Raji (cell line): ENCODE measurements around the gene PAMR1.

ENCODE experiments used
- POLR2A ChIP-seq: IDR thresholded peaks from 2 replicates; pipeline ENCODE4 v1.6.1; 2011; ENCODE audit warnings: low read depth, low read length, control low read depth; ENCODE audit not compliant: insufficient read depth

The PAMR1 gene

DNA sequence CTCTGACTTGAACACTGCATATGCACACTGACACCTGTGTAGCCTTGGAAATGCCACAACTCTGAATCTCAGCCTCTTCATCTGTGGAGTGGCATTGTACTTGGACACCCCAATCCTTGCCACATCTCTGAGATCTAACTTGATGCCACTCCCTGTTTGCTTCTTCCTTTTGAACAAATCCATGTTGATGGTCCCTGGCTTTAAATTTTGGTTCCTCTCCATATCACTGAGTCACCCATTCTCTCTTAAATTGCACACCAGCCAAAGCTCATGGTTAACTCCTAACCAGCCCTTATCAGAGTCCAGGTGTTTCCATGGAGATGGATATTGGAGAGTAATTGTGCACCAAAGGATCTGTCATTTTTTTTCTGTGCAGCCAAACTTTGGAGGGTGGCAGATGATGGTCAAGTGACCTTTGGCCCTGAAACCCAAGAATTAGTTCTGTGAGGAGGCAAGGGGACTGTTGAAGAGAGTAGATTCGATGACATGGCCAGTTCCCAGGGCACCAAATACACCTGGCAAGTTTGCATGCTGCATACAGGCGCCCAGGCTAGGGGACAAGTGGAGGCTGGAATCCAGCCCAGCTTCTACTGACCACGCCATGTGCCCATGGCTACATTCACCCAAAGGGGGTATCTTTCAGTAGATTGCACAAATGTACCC is 25.1 kb upstream of the PAMR1 start:
- TF ChIP-seq POLR2A: no peak

DNA sequence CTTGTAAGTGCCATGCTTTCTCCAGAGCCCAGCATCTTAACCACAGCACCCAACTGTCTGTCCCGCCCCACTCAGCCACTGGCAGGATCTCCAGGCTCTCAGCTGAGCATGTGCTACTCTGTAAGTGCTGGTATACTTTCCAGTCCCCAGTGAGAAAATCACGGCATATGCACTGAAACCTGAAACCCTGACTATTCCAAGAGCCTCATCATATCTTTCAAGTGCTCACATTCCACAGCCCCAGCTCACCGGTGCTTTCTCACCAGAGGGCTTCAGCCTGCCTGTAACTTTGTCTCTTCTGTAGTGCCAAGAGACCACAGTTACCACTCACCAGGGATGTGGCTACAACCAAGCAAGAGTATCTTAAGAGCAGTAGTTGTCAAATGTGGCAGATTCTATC is 24.4 kb upstream of the PAMR1 start:
- TF ChIP-seq POLR2A: no peak

DNA sequence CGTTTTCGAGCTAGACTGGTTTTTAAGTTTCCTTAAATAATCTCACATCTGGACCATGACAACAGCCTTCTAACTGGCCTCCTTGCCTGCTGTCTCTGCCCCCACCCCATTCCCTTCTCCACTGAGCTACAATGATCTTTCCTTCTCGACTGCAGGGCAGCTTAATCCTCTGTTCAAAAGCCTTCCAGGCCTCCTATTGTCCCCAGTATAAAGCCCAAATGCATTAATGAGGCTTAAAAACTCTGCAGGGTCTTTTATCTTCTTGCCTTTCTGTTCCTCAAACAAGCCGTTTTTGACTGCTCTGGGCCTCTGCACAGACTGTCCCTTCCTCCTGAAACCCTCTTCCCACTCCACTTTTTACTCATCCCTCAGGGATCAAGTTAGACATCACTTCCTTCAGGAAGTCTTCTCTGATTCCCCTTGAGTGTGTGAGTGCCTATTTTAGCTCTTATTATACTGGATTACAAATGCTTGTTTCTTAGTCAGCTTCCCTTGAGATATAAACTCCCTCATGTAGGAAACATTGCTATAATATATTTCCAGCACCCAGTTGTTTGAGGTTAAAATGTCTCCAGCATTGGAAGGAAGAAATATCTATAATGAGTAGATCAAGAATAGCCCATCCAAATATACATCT is 23.6 kb upstream of the PAMR1 start:
- no peak for TF ChIP-seq POLR2A

DNA sequence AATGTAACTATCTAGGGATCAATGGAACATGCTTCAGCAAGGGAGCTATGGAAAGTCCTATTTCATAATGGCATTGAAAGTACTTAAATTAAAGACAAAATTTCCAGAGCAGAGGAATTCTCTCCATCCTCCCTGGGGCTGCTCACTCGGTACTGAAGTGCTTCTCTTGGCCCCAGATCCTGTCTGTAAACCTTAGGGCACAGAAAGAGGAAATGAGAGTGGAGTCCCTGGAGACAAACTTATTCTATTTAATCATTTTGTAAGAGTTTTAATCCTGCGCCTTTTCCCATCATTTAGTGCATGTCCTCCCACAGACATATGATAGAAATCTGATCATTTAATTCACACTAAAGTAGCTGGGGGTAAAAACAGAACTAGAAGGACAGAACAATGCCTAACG is 20.9 kb upstream of the PAMR1 start:
- TF ChIP-seq POLR2A: no peak

DNA sequence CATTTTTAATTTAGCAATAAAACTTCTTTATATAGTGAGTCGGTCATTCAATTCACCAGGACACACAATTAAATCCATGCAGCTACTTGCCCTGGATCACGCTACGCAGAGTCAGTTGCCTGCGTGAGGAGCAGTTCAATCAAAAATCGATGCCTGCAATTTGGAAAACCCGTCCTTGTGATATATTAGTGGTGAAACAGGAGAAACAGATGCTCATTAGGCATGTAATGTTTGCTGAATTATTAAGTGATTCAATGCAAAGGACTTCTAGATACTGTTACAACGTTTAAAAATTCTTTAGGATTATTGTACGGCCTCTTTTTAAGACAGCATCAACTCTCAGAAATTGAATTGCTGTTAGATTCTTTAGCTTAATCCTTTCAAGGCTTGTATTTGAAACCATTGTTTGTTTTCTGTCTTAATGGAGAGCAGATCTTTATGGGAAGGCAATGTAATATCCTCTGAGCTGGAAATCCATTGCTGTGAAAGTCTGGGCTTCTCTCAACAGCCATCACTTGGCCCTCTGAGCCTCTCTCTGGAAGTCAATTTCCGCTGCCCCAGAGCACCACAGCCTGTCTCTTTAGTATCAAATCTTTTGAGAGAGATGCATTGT is 20.1 kb upstream of the PAMR1 start:
- TF ChIP-seq POLR2A: no peak

DNA sequence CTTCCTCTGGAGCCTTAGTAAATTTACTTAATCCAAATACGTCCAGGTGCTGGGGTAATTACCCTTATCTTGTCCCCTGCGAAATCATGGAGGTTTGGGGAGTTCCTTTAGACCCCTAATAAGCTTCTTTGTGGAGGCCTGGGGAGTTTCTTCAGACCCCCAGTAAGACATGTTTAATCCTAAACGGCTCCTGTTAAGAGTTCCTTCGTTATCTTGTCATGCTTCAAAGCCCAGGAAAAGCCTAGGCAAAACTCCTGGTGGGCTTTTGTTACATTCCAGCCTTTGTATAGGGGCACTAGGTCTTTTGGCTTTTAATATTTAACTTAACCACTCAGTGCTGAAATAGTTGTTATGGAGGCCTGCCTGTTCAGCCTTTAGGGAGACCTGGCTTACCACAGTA is 18.1 kb upstream of the PAMR1 start:
- TF ChIP-seq POLR2A: no peak

DNA sequence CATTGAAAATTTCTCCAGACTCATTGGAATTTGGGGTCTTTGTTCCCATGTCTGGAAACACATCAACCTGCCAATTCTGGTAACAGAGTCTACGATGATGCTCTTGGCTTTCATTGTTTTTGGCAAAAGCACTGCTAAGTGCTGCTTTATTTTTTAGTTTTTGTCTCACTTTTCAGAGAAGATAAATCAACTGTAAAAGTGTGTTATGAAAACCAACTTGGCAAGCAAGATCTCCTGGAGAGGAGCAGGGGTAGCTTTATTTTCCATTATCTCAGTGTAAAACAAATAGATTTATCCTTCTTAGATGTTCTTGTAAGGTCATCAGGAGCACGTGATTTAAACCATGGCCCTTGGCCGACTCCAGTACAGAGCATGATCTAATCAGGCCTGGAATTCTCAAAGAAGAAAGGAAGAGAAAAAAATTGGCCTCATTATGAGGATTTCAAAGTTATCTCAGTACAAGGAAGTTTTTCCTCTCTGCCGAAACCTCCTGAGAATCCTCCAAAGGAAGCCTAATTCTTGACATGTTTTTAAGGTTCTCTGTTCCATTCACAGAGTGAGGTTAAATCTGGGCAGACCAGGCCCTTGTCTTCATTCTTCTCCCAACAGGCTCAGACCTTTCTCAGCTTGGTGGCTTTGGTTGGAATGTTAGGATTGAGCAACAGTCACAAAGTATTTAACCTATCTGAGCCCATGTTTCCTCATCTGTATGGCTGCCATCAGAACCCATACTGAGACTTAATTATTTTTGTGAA is 16.4 kb upstream of the PAMR1 start:
- no peak for TF ChIP-seq POLR2A

DNA sequence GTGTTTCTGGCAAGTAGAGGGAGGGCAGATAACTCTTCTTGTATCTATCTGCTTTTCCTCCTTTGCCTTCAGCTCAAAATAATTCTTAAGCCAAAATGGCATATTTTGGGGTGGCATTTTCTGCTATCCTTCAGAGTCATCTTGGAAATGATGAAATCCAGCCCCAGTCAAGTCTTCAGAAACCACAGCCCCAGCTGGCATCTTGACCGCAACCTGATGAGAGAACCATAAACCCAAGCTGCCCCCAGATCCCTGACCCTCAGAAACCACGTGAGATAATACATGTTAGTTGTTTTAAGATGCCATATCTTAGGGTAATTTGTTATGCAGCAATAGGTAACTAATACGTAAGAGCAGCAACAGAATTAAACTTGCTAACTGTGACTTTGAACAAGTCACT is 15.1 kb upstream of the PAMR1 start:
- no peak for TF ChIP-seq POLR2A

DNA sequence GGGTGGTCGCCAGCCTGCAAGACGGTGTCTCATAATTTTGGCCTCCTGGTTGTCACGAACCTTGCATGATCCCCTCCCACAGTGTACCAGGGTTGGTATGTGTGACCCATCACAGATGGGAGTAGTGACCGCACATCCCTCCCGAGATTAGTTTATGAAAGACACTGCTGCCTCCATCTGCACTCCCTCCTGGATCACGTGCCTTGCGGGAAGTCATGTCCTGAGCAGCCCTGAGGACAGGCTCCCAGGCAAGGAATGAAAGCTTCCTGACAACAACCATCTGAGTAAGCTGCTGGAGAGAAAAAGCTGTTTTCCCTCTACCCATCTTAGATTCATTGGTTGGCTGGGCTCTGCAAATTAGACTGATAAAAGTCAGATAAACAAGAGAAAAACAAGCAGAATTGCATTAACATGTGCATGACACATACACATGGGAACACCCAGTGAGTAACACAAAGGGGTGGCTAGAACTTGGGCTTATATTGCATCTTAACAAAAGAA is 14.4 kb upstream of the PAMR1 start:
- no peak for TF ChIP-seq POLR2A

DNA sequence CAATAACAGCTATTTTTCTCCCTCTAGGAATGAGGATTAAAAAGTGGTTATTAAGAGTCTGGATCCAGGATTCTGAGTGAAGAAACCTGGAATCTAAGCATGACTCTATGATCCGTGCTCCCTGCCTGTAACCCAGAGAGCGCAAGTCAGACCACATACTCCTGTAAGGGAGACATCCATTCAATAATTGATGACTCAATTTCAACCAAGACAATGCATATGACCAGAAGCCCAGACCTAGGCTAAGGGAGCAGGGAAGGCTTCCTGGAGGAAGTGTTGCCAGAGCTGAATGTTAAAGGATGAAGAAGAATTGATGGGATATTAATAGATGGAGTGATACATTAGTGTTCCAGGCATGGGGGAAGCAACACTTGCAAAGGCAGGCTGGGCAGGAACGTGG is 13.8 kb upstream of the PAMR1 start:
- TF ChIP-seq POLR2A: no peak

DNA sequence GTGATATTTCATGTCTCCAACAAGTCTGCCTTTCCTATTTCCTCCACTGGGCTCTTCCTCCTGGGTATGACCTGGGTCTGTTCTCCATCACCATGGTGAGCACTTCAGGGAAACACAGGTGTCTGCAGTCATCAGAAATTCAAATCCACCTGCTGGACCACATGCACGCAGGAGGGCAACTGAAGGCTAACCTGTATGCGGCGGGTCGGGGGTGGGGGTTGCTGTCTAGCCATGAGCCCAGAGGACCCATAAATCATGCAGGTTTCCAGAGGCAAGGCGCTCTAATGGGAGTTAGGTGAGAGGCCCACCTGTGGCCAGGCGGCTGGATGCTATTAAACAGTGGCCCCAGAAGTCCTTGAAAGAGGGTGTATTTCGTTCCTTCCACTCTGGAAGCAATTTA is 11.1 kb upstream of the PAMR1 start:
- no peak for TF ChIP-seq POLR2A

DNA sequence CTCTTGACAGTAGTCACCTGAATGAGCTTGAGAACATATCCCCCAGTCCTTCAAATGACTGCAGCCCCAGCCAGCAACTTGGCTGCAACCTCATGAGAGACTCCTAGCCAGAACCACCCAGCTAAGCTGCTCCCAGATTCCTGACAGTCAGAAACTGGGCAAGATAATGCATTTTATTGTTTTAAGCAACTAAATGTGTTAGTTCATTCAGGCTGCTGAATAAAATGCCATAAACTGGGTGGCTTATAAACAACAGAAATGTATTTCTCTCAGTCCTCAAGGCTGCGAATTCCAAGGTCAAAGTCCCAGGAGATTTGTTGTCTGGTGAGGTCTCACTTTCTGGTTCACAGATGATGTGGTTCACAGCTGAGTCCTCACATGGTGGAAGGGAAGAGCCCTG is 5.8 kb upstream of the PAMR1 start:
- TF ChIP-seq POLR2A: no peak

DNA sequence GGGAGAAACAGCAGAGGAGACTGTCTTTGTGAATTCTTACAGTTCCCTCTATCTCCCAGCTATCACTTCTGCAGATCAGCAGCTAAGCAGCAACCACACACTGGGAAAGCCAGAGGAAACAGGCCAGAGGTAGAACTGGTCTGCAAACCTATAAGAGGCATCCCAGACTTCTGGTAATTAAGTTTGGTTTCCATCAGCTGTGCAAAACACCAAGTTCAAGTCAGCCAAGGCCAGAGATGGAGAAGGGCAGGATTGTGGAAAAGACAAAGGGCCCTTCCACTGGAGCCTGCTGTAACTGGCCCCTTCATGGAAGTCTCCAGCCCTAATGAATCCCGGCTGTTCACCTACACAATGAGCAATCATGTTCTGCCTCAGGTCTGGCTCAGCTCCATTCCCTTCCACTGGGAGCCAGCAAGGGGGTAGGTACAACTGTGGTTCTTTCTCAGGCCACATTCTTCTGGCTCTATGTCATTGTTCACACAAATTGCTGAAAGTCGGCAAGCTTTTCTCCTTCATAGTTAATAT is 4.6 kb upstream of the PAMR1 start:
- TF ChIP-seq POLR2A: no peak

DNA sequence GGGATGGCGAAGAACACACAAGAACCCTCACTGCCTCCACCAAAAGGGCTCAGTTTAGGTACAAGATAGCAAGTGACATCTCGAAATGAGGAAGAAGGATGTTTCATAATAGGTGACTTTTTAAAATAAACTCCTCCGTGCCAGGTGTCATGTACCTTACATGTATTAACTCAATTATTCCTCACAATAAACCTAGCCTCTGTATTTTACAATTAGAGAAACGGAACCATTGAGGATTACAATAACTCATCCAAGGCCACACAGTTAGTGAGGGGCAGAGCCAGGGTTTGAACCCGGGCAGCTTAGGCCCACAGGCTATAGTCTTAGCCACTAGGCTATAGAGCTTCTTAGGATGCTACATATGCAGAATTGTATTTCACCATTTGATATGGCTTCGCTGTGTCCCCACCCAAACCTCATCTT is 965 bp upstream of the PAMR1 start:
- TF ChIP-seq POLR2A: no peak

DNA sequence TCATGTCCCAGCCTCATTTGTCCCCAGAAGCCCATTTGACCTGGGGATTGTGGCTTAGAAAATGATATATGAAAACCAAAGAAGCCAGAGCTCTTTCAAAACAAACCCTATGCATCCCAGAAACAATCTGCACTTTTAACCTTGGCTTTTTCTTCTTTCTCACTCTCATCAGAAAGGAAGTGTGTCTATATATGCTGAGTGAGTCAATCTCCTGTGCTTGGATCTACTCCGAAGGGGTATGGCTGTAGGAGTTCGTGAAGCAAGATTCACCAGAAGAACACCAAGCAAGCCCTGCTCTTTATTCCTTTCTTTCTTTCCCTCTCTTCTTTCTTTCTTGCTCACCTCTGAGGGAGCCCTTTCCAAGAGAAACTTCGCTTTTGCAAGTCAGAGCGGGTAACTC is 636 bp downstream of the PAMR1 start:
- TF ChIP-seq POLR2A: no peak
